H9 (cell line): ENCODE results near the gene APOOL. TPM values are rescaled to one million over a fixed set of nuclear protein-coding genes. Genes with fewer than 3 reads are reported as not detected.

Source experiments
- DNase-seq: peaks from one replicate; pipeline ENCODE4 v3.0.0-alpha.2; 2017
- H2AFZ ChIP-seq: one replicate; pipeline ENCODE4 v1.6.1; 2013; ENCODE audit warnings: mild to moderate bottlenecking, low read length, control low read depth, moderate library complexity
- H2AK5ac ChIP-seq: 2 replicates; pipeline ENCODE4 v1.6.1; 2013; ENCODE audit warnings: low read length, control low read depth, mixed read lengths; ENCODE audit not compliant: insufficient read length
- H2BK120ac ChIP-seq: one replicate; pipeline ENCODE4 v1.6.1; 2013; ENCODE audit warnings: low read depth, mild to moderate bottlenecking, low read length, control low read depth, inconsistent platforms; ENCODE audit not compliant: poor library complexity, severe bottlenecking
- H2BK12ac ChIP-seq: 2 replicates; pipeline ENCODE4 v1.6.1; 2013; ENCODE audit warnings: low read length, control low read depth, mixed read lengths, low read depth; ENCODE audit not compliant: insufficient read length
- H2BK15ac ChIP-seq: 2 replicates; pipeline ENCODE4 v1.6.1; 2013; ENCODE audit warnings: low read depth, low read length, control low read depth
- H2BK20ac ChIP-seq: one replicate; pipeline ENCODE4 v1.6.1; 2013; ENCODE audit warnings: low read depth, mild to moderate bottlenecking, low read length, control low read depth, inconsistent platforms; ENCODE audit not compliant: poor library complexity, severe bottlenecking
- H2BK5ac ChIP-seq: 2 replicates; pipeline ENCODE4 v1.6.1; 2013; ENCODE audit warnings: low read length, control low read depth, mixed read lengths; ENCODE audit not compliant: insufficient read length
- H3K14ac ChIP-seq: 2 replicates; pipeline ENCODE4 v1.6.1; 2013; ENCODE audit warnings: low read length, control low read depth; ENCODE audit not compliant: insufficient read depth
- H3K18ac ChIP-seq: 2 replicates; pipeline ENCODE4 v1.6.1; 2013; ENCODE audit warnings: low read depth, mild to moderate bottlenecking, mixed read lengths, low read length, control low read depth; ENCODE audit not compliant: insufficient read length
- H3K23ac ChIP-seq: 2 replicates; pipeline ENCODE4 v1.6.1; 2013; ENCODE audit warnings: low read length, control low read depth, mixed read lengths, low read depth; ENCODE audit not compliant: insufficient read length
- H3K23me2 ChIP-seq: 2 replicates; pipeline ENCODE4 v1.6.1; 2013; ENCODE audit warnings: low read depth, mild to moderate bottlenecking, mixed read lengths, low read length, control low read depth; ENCODE audit not compliant: insufficient read length, poor library complexity, severe bottlenecking
- H3K27ac ChIP-seq: 2 replicates; pipeline ENCODE4 v1.5.1; 2013; ENCODE audit warnings: low read length, control low read depth, mixed read lengths, low read depth; ENCODE audit not compliant: insufficient read length
- H3K27me3 ChIP-seq: 2 replicates; pipeline ENCODE4 v1.6.1; 2013; ENCODE audit warnings: low read length, control low read depth, inconsistent platforms; ENCODE audit not compliant: insufficient read depth
- H3K4ac ChIP-seq: 2 replicates; pipeline ENCODE4 v1.6.1; 2013; ENCODE audit warnings: low read depth, mild to moderate bottlenecking, control low read depth, inconsistent platforms, low read length, moderate library complexity
- H3K4me1 ChIP-seq: 2 replicates; pipeline ENCODE4 v1.6.1; 2013; ENCODE audit warnings: low read length, control low read depth, inconsistent platforms; ENCODE audit not compliant: insufficient read depth
- H3K4me2 ChIP-seq: 2 replicates; pipeline ENCODE4 v1.6.1; 2013; ENCODE audit warnings: low read length, control low read depth, mixed read lengths; ENCODE audit not compliant: insufficient read length, insufficient read depth
- H3K56ac ChIP-seq: 2 replicates; pipeline ENCODE4 v1.6.1; 2013; ENCODE audit warnings: low read depth, mild to moderate bottlenecking, mixed read lengths, low read length, control low read depth; ENCODE audit not compliant: insufficient read length
- H3K79me1 ChIP-seq: 2 replicates; pipeline ENCODE4 v1.6.1; 2013; ENCODE audit warnings: low read depth, mild to moderate bottlenecking, moderate library complexity, low read length, control low read depth, inconsistent platforms; ENCODE audit not compliant: insufficient read depth, poor library complexity, severe bottlenecking
- H3K79me2 ChIP-seq: 2 replicates; pipeline ENCODE4 v1.6.1; 2013; ENCODE audit warnings: low read length, control low read depth, inconsistent platforms; ENCODE audit not compliant: insufficient read depth
- H3K9ac ChIP-seq: 2 replicates; pipeline ENCODE4 v1.6.1; 2013; ENCODE audit warnings: low read length, control low read depth, mixed read lengths; ENCODE audit not compliant: insufficient read length; ENCODE audit errors: extremely low read depth
- H3K9me3 ChIP-seq: one replicate; pipeline ENCODE4 v1.6.1; 2013; ENCODE audit warnings: low read depth, low read length, inconsistent platforms; ENCODE audit not compliant: control insufficient read depth
- H3T11ph ChIP-seq: one replicate; pipeline ENCODE4 v1.6.1; 2013; ENCODE audit warnings: mild to moderate bottlenecking, low read length, control low read depth, inconsistent platforms
- H4K20me1 ChIP-seq: one replicate; pipeline ENCODE4 v1.6.1; 2013; ENCODE audit not compliant: control insufficient read depth, insufficient read length, insufficient read depth
- H4K5ac ChIP-seq: 2 replicates; pipeline ENCODE4 v1.6.1; 2013; ENCODE audit warnings: low read depth, mild to moderate bottlenecking, mixed read lengths, low read length, control low read depth; ENCODE audit not compliant: insufficient read length
- H4K8ac ChIP-seq: replicated peaks from 2 replicates; pipeline ENCODE4 v1.6.1; 2013; ENCODE audit warnings: low read length, control low read depth, mixed read lengths, low read depth; ENCODE audit not compliant: insufficient read length
- H4K91ac ChIP-seq: 2 replicates; pipeline ENCODE4 v1.6.1; 2013; ENCODE audit warnings: low read depth, mild to moderate bottlenecking, moderate library complexity, mixed read lengths, low read length, control low read depth; ENCODE audit not compliant: insufficient read length
- H3K27ac Mint-ChIP-seq, 3 experiments: 2 replicates in 2 of 3; 3 replicates in 1 of 3; pipeline ENCODE4 v1.8.0; 2020 to 2021; ENCODE audit warnings: mixed read lengths in 3 of 3, mild to moderate bottlenecking in 1 of 3, moderate library complexity in 1 of 3
- H3K27me3 Mint-ChIP-seq: 2 replicates; pipeline ENCODE4 v1.8.0; 2021; ENCODE audit warnings: low read depth, mild to moderate bottlenecking, moderate library complexity, mixed read lengths
- H3K36me3 Mint-ChIP-seq, 3 experiments: 2 replicates in 2 of 3; 3 replicates in 1 of 3; pipeline ENCODE4 v1.8.0; 2020 to 2021; ENCODE audit warnings: low read depth in 3 of 3, mixed read lengths in 3 of 3; ENCODE audit not compliant: insufficient read depth in 1 of 3
- H3K4me1 Mint-ChIP-seq, 2 experiments: 2 replicates each; pipeline ENCODE4 v1.8.0; 2020; ENCODE audit warnings: mixed read lengths in 2 of 2
- H3K4me3 Mint-ChIP-seq, 2 experiments: 2 replicates in 1 of 2; 3 replicates in 1 of 2; pipeline ENCODE4 v1.8.0; 2020 to 2021; ENCODE audit warnings: mild to moderate bottlenecking in 2 of 2, mixed read lengths in 2 of 2, moderate library complexity in 1 of 2
- H3K9me3 Mint-ChIP-seq, 2 experiments: 2 replicates in 1 of 2; 3 replicates in 1 of 2; pipeline ENCODE4 v1.8.0; 2020; ENCODE audit warnings: mild to moderate bottlenecking in 2 of 2, mixed read lengths in 2 of 2, moderate library complexity in 1 of 2
- WGBS: extraction: QIAGEN DNeasy Blood & Tissue Kit; methylation state at CpG from one replicate; pipeline ENCODE4 v1.1.7; 2013; ENCODE audit warnings: missing lambda C conversion rate, low lambda C conversion rate, mixed read lengths; ENCODE audit not compliant: insufficient read length; ENCODE audit errors: extremely low coverage; 5-methylcytosine and 5-hydroxymethylcytosine counted together
- total RNA-seq: library from RNA; stranded (reverse); gene quantifications from 2 replicates; pipeline ENCODE4 v1.2.1, GENCODE V29; 2021
- TF ChIP-seq, protein P1 (sequence below): fragments of 200-600 bp; sonication (generic); conservative IDR thresholded peaks from 3 replicates; pipeline ENCODE4 v1.8.0; 2021; ENCODE audit warnings: antibody characterized with exemption, mild to moderate bottlenecking

The APOOL gene
- total RNA-seq, 1 experiment from 2014 or later, result 8.0 TPM

GRCh38 chrX:85111347-85111746 is 107.7 kb downstream of the APOOL start:
- H3K27me3 Mint-ChIP-seq, result no peaks in the 10 kb centered on the region
- Histone ChIP-seq H3K79me1 (no peaks in the 10 kb centered on the region), H4K91ac (no peak overlapping the region), H3K4me1 (no peaks in the 10 kb centered on the region), H2BK15ac (no peak overlapping the region), H3K4ac (no peak overlapping the region), H3K23me2 (no peaks in the 10 kb centered on the region), H3K9ac (no peak overlapping the region), H3K79me2 (no peaks in the 10 kb centered on the region), H4K20me1 (no peaks in the 10 kb centered on the region), H3K27ac (no peak overlapping the region), H4K5ac (no peak overlapping the region), H3K4me2 (no peak overlapping the region), H3K23ac (no peak overlapping the region), H2AFZ (no peak overlapping the region), H3K27me3 (no peaks in the 10 kb centered on the region), H2BK120ac (no peak overlapping the region), H3K18ac (no peak overlapping the region), H2BK5ac (no peak overlapping the region), H3K14ac (no peak overlapping the region), H2AK5ac (no peak overlapping the region), H3T11ph (no peak overlapping the region), H2BK20ac (no peak overlapping the region), H2BK12ac (no peak overlapping the region), H3K56ac (no peak overlapping the region), H3K9me3 (peaks cover 26% of the 10 kb centered on the region), H4K8ac (no peak overlapping the region)
- WGBS, result no CpG with 5 or more reads among the region's 2 CpGs
- H3K4me1 Mint-ChIP-seq, result no peaks in the 10 kb centered on the region
- no peak overlapping the region for H3K27ac Mint-ChIP-seq
- H3K36me3 Mint-ChIP-seq, result peaks cover 4 to 10% (median 7%) of the 10 kb centered on the region in 3 experiments; a peak in 4 of 7 replicates
- DNase-seq, result no peak
- peaks cover 57% of the 10 kb centered on the region in 2 experiments for H3K9me3 Mint-ChIP-seq
- H3K4me3 Mint-ChIP-seq, result no peak overlapping the region
- TF ChIP-seq, protein P1, sequence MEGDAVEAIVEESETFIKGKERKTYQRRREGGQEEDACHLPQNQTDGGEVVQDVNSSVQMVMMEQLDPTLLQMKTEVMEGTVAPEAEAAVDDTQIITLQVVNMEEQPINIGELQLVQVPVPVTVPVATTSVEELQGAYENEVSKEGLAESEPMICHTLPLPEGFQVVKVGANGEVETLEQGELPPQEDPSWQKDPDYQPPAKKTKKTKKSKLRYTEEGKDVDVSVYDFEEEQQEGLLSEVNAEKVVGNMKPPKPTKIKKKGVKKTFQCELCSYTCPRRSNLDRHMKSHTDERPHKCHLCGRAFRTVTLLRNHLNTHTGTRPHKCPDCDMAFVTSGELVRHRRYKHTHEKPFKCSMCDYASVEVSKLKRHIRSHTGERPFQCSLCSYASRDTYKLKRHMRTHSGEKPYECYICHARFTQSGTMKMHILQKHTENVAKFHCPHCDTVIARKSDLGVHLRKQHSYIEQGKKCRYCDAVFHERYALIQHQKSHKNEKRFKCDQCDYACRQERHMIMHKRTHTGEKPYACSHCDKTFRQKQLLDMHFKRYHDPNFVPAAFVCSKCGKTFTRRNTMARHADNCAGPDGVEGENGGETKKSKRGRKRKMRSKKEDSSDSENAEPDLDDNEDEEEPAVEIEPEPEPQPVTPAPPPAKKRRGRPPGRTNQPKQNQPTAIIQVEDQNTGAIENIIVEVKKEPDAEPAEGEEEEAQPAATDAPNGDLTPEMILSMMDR, result peak; percentile 80
